SK-N-SH (cell line): ENCODE results near the gene PDZK1IP1. TPM values are rescaled to one million over a fixed set of nuclear protein-coding genes. Genes with fewer than 3 reads are reported as not detected.
"Not testable (repeated sequence)": the region's sequence is repeated elsewhere in the genome, so short reads cannot be mapped to it uniquely, and the experiment has no call there.

Experiments
- CTCF ChIA-PET: fragments of 300-600, 350-600 bp; formaldehyde crosslinking; extraction: SDS; loops from one replicate; lab custom pipeline; 2021; lab: Yijun Ruan, JAX
- POLR2A ChIA-PET: fragments of 350-600 bp; sonication (Branson Sonifier 250); formaldehyde crosslinking; extraction: SDS; loops from one replicate; lab custom pipeline; 2020; ENCODE audit warnings: antibody characterized with exemption, inconsistent platforms; lab: Yijun Ruan, JAX
- DNase-seq: peaks from one replicate; pipeline ENCODE4 v3.0.0; 2012
- H2AFZ ChIP-seq: fragments of 200-600 bp; sonication (generic); 2 replicates; pipeline ENCODE4 v1.8.1; 2016; ENCODE audit warnings: antibody characterized with exemption, mild to moderate bottlenecking, low read depth
- H3F3A ChIP-seq: fragments of 200-600 bp; sonication (generic); replicated peaks from 2 replicates; pipeline ENCODE3; 2016; ENCODE audit warnings: antibody characterized with exemption, mild to moderate bottlenecking; ENCODE audit not compliant: insufficient read depth
- H3K27ac ChIP-seq, 2 experiments: fragments of 200-500 bp in 1 of 2; fragments of 200-600 bp in 1 of 2; sonication (Bioruptor generic) in 1 of 2; sonication (generic), shearing (Covaris generic) in 1 of 2; 2 replicates each; pipeline versions ENCODE4 v1.5.1 to v1.6.1; 2014 to 2016; ENCODE audit warnings: low read depth in 2 of 2, inconsistent platforms in 1 of 2, low read length in 1 of 2, mild to moderate bottlenecking in 1 of 2, mixed read lengths in 1 of 2
- H3K27me3 ChIP-seq: fragments of 200-600 bp; sonication (generic), shearing (Covaris generic); 2 replicates; pipeline ENCODE4 v1.6.1; 2016; ENCODE audit warnings: mixed run types; ENCODE audit not compliant: insufficient read depth
- H3K36me3 ChIP-seq, 2 experiments: fragments of 200-500 bp in 1 of 2; fragments of 200-600 bp in 1 of 2; sonication (Bioruptor generic) in 1 of 2; sonication (generic) in 1 of 2; replicated peaks in 1 of 2; 2 replicates each; pipeline versions ENCODE3 to v1.5.1; 2014 to 2016; ENCODE audit warnings: low read length in 1 of 2, mild to moderate bottlenecking in 1 of 2; ENCODE audit not compliant: insufficient read depth in 2 of 2, control insufficient read depth in 1 of 2
- H3K4me1 ChIP-seq, 2 experiments: fragments of 200-500 bp in 1 of 2; fragments of 200-600 bp in 1 of 2; sonication (Bioruptor generic) in 1 of 2; sonication (generic), shearing (Covaris generic) in 1 of 2; 2 replicates each; pipeline versions ENCODE4 v1.5.1 to v1.6.1; 2014 to 2016; ENCODE audit warnings: low read depth in 1 of 2, low read length in 1 of 2, mixed run types in 1 of 2; ENCODE audit not compliant: insufficient read depth in 2 of 2, control insufficient read depth in 1 of 2
- H3K4me2 ChIP-seq: fragments of 200-600 bp; sonication (generic), shearing (Covaris generic); 2 replicates; pipeline ENCODE4 v1.6.1; 2017; ENCODE audit warnings: mixed run types
- H3K4me3 ChIP-seq, 2 experiments: fragments of 200-500 bp in 1 of 2; fragments of 200-600 bp in 1 of 2; sonication (Bioruptor generic) in 1 of 2; sonication (generic), shearing (Covaris generic) in 1 of 2; 2 replicates each; pipeline versions ENCODE4 v1.5.1 to v1.8.1; 2014 to 2016; ENCODE audit warnings: low read depth in 2 of 2, inconsistent platforms in 1 of 2, low read length in 1 of 2, mild to moderate bottlenecking in 1 of 2, mixed read lengths in 1 of 2, moderate library complexity in 1 of 2
- H3K79me2 ChIP-seq: fragments of 200-600 bp; sonication (generic); 2 replicates; pipeline ENCODE4 v1.8.1; 2017; ENCODE audit warnings: mild to moderate bottlenecking; ENCODE audit not compliant: insufficient read depth
- H3K9ac ChIP-seq: fragments of 200-600 bp; sonication (generic); 2 replicates; pipeline ENCODE4 v1.6.1; 2017; ENCODE audit warnings: mixed run types
- H3K9me2 ChIP-seq: fragments of 200-600 bp; sonication (generic); 2 replicates; pipeline ENCODE4 v1.6.1; 2017; ENCODE audit warnings: mixed run types
- H3K9me3 ChIP-seq: fragments of 200-600 bp; sonication (generic); 2 replicates; pipeline ENCODE4 v1.6.1; 2017; ENCODE audit warnings: mixed run types, mild to moderate bottlenecking, moderate library complexity
- H4K20me1 ChIP-seq: fragments of 200-600 bp; sonication (generic); 2 replicates; pipeline ENCODE4 v1.6.1; 2017; ENCODE audit warnings: mild to moderate bottlenecking, mixed run types; ENCODE audit not compliant: insufficient read depth
- CHD2 ChIP-seq: fragments of 150-350 bp; IDR thresholded peaks from 2 replicates; pipeline ENCODE4 v1.6.1; 2018; ENCODE audit warnings: low read length; ENCODE audit not compliant: partially characterized antibody
- ELF1 ChIP-seq: IDR thresholded peaks from 2 replicates; pipeline ENCODE4 v1.4.0; 2012
- FOSL2 ChIP-seq: IDR thresholded peaks from 2 replicates; pipeline ENCODE4 v1.4.0; 2012; ENCODE audit warnings: low read depth, mild to moderate bottlenecking, moderate library complexity, borderline replicate concordance
- FOXM1 ChIP-seq: IDR thresholded peaks from 2 replicates; pipeline ENCODE4 v1.4.0; 2012; ENCODE audit warnings: low read depth, mild to moderate bottlenecking
- GATA2 ChIP-seq: sonication (generic); formaldehyde crosslinking; IDR thresholded peaks from 2 replicates; pipeline ENCODE4 v1.5.0; 2020; ENCODE audit warnings: mild to moderate bottlenecking, missing genetic modification reagents
- IRF3 ChIP-seq: fragments of 150-350 bp; IDR thresholded peaks from 2 replicates; pipeline ENCODE4 v1.6.1; 2016; ENCODE audit warnings: mild to moderate bottlenecking, low read depth, low read length
- MEF2A ChIP-seq: IDR thresholded peaks from 2 replicates; pipeline ENCODE4 v1.4.0; 2012; ENCODE audit warnings: low read depth, borderline replicate concordance
- NFIC ChIP-seq: IDR thresholded peaks from 2 replicates; pipeline ENCODE4 v1.4.0; 2012; ENCODE audit warnings: borderline replicate concordance
- NRF1 ChIP-seq: IDR thresholded peaks from 2 replicates; pipeline ENCODE4 v1.6.1; 2012; ENCODE audit warnings: low read depth, mild to moderate bottlenecking, low read length
- POLR2AphosphoS5 ChIP-seq: IDR thresholded peaks from 2 replicates; pipeline ENCODE4 v1.6.1; 2012; ENCODE audit warnings: low read depth, low read length
- RCOR1 ChIP-seq: fragments of 150-350 bp; IDR thresholded peaks from 2 replicates; pipeline ENCODE4 v1.6.1; 2017; ENCODE audit warnings: antibody characterized with exemption, low read length
- TAF1 ChIP-seq: IDR thresholded peaks from 2 replicates; pipeline ENCODE4 v1.6.1; 2012; ENCODE audit warnings: low read depth, mild to moderate bottlenecking, low read length, moderate library complexity, borderline replicate concordance
- USF1 ChIP-seq: IDR thresholded peaks from 2 replicates; pipeline ENCODE4 v1.4.0; 2012; ENCODE audit warnings: low read depth, borderline replicate concordance
- USF2 ChIP-seq: fragments of 150-350 bp; IDR thresholded peaks from 2 replicates; pipeline ENCODE4 v1.6.1; 2017; ENCODE audit warnings: antibody characterized with exemption, low read length, low read depth, borderline replicate concordance
- WGBS: methylation state at CpG from one replicate; pipeline ENCODE4 v1.1.6; 2017; ENCODE audit warnings: low lambda C conversion rate; 5-methylcytosine and 5-hydroxymethylcytosine counted together
- polyA plus RNA-seq, 3 experiments: library from polyadenylated mRNA; depleted of rRNA; stranded (reverse); fragments of >200 nt; gene quantifications; 2 replicates each; pipeline ENCODE4 v1.2.3, GENCODE V29; 2012

Gene PDZK1IP1
- polyA plus RNA-seq, 1 of the 3 experiments (the other 2 are of a cell fraction), result not detected

GRCh38 chr1:47205918-47206317 is 16.1 kb upstream of the PDZK1IP1 start:
- ChIA-PET POLR2A (no interaction called here), CTCF (interaction anchor here (2.2 to 4.2 kb wide), 2 partner anchors 13 to 27 kb away, joined by 7 to 25 read pairs; no protein-coding TSS in a partner anchor)
- Histone ChIP-seq H3K79me2 (no peaks in the 10 kb centered on the region), H3F3A (no peaks in the 10 kb centered on the region), H3K9me3 (no peaks in the 10 kb centered on the region), H2AFZ (no peak overlapping the region), H3K27ac (no peak overlapping the region), H3K4me1 (no peaks in the 10 kb centered on the region), H3K4me3 (no peak overlapping the region), H3K36me3 (no peaks in the 10 kb centered on the region), H3K4me2 (no peak overlapping the region), H3K9ac (no peak overlapping the region), H3K27me3 (peaks cover 15% of the 10 kb centered on the region; the same call in 1 of the 2 replicates), H3K9me2 (no peaks in the 10 kb centered on the region), H4K20me1 (no peaks in the 10 kb centered on the region)
- no peak for TF ChIP-seq USF2
- no peak for TF ChIP-seq IRF3
- no peak for TF ChIP-seq CHD2
- TF ChIP-seq FOSL2, result no peak
- TF ChIP-seq ELF1, result no peak
- no peak for TF ChIP-seq TAF1
- TF ChIP-seq FOXM1, result no peak
- no peak for TF ChIP-seq GATA2 (CRISPR knock-in tag)
- no peak for TF ChIP-seq POLR2AphosphoS5
- TF ChIP-seq MEF2A, result no peak
- no peak for TF ChIP-seq NRF1
- TF ChIP-seq NFIC, result no peak
- no peak for TF ChIP-seq RCOR1
- TF ChIP-seq USF1, result no peak
- DNase-seq, result no peak
- 32% methylated on average over 5 of the region's 5 CpGs for WGBS

- H3K4me2 ChIP-seq, H3K9ac ChIP-seq, H3K4me1 ChIP-seq, H3K4me3 ChIP-seq, DNase-seq, POLR2A ChIA-PET, H3K9me2 ChIP-seq, H2AFZ ChIP-seq, H3K27ac ChIP-seq, H3K36me3 ChIP-seq, H3F3A ChIP-seq, H3K9me3 ChIP-seq, H3K79me2 ChIP-seq, H4K20me1 ChIP-seq: not testable (repeated sequence)
- CTCF ChIA-PET, result interaction anchor here (5.2 kb wide), 1 partner anchor 11 kb away, joined by 29 read pairs; no protein-coding TSS in a partner anchor
- peaks cover 24% of the 10 kb centered on the region; the same call in 1 of the 2 replicates for H3K27me3 ChIP-seq
- 4% methylated on average over 2 of the region's 2 CpGs for WGBS
These were observed 13.7 kb upstream of the PDZK1IP1 start for GRCh38 chr1:47203504-47203903.
